CD4-positive, alpha-beta T cell treated with Interferon alpha-2 for 1 hour (primary cell): ENCODE results near the gene TTYH1.

ENCODE experiments used
- DNase-seq, 2 donors: peaks; one replicate each; pipeline ENCODE4 v3.0.0-alpha.2; 2020 to 2022

Gene TTYH1

DNA sequence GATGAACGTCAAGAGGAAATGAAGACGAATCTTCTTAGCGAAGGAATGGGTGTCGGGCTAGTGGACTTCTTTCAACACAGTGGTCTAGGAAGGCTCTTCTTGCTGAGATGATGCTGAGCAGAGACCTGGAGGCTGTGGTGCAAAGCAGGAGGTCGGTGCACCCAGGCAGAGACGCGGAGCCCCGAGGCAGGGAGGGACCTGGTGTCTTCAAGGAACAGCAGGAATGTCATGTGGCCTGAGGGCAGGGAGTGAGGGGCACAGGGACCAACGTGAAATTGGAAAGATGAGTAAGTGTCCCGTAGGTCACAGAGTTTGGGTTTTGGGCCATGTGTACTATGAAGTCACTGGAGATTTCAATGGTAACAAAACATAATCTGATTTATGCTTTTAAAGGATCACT lies 69.2 kb downstream of the TTYH1 start:
- no peak for DNase-seq

DNA sequence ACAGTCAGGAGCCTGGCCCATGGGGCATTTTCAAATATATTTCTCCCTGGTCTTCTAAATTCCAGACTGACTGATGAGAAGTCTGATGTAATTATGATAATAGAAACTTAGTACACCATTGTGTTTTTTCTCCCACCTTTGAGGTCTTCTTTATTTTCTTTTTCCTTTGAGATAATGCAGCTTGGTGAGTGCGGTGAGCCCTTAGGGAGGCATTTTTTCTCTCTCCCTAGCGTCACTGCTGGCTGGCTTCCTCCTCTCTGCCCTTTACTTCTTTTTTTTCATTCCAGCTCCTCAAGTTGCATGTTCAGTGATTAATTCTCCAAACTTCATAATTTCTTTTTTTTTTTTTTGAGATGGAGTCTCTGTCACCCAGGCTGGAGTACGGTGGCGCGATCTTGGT lies 70.6 kb downstream of the TTYH1 start:
- no peak for DNase-seq
